Progenitor cell of endocrine pancreas (in vitro differentiated cells): ENCODE measurements around the gene ANKRD31. TPM values are rescaled to one million over a fixed set of nuclear protein-coding genes. Genes with fewer than 3 reads are reported as not detected.
"Not testable (repeated sequence)": the region's sequence is repeated elsewhere in the genome, so short reads cannot be mapped to it uniquely, and the experiment has no call there.

ENCODE experiments used
- DNase-seq: peaks from one replicate; pipeline ENCODE4 v3.0.0; 2021; ENCODE audit warnings: low spot score; ENCODE audit not compliant: unreplicated experiment
- H3K27ac Mint-ChIP-seq: 2 replicates; pipeline ENCODE4 v1.8.0; 2021; ENCODE audit warnings: mild to moderate bottlenecking, moderate library complexity, mixed read lengths
- H3K27me3 Mint-ChIP-seq: 2 replicates; pipeline ENCODE4 v1.8.0; 2021; ENCODE audit warnings: mixed read lengths
- H3K36me3 Mint-ChIP-seq: 2 replicates; pipeline ENCODE4 v1.8.0; 2022; ENCODE audit warnings: mixed read lengths; ENCODE audit not compliant: insufficient read depth
- H3K4me1 Mint-ChIP-seq: 2 replicates; pipeline ENCODE4 v1.8.0; 2021; ENCODE audit warnings: low read depth, mixed read lengths
- H3K4me3 Mint-ChIP-seq: 2 replicates; pipeline ENCODE4 v1.8.0; 2021; ENCODE audit warnings: low read depth, mild to moderate bottlenecking, moderate library complexity, mixed read lengths
- H3K9me3 Mint-ChIP-seq: 2 replicates; pipeline ENCODE4 v1.8.0; 2021; ENCODE audit warnings: low read depth, mixed read lengths
- total RNA-seq: library from RNA; stranded (reverse); gene quantifications from 2 replicates; pipeline ENCODE4 v1.2.1, GENCODE V29; 2021
- TF ChIP-seq, protein P1 (sequence below): fragments of 200-600 bp; sonication (generic); IDR thresholded peaks from one replicate; pipeline ENCODE4 v1.5.0; 2021; ENCODE audit warnings: antibody characterized with exemption, mild to moderate bottlenecking; ENCODE audit not compliant: unreplicated experiment

Gene ANKRD31
- total RNA-seq, 1 donor from 2014 or later: 0.55 TPM

DNA sequence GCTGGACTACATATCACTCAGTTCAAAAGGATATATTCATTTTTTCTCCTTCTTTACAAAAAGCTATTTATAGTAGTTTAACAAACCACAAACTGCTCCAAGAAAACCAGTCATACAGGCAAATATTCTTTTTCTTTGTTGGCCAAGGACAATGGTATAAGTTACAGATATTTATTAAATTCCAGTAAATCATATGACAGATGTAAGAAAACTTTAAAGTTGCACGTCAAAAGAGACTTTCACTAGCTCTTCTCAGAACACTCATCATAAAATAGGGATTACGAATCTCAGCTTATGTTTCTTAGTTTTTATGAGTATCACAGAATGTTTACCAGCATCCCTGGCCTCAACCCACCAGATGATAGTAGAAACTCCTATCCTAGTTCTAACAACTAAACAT lies 67.2 kb downstream of the ANKRD31 start:
- H3K27me3 Mint-ChIP-seq: no peaks in the 10 kb centered on the region
- peaks cover 6% of the 10 kb centered on the region for H3K36me3 Mint-ChIP-seq
- DNase-seq: no peak
- H3K27ac Mint-ChIP-seq: no peak overlapping the region
- no peak overlapping the region for H3K4me3 Mint-ChIP-seq
- TF ChIP-seq, protein P1, sequence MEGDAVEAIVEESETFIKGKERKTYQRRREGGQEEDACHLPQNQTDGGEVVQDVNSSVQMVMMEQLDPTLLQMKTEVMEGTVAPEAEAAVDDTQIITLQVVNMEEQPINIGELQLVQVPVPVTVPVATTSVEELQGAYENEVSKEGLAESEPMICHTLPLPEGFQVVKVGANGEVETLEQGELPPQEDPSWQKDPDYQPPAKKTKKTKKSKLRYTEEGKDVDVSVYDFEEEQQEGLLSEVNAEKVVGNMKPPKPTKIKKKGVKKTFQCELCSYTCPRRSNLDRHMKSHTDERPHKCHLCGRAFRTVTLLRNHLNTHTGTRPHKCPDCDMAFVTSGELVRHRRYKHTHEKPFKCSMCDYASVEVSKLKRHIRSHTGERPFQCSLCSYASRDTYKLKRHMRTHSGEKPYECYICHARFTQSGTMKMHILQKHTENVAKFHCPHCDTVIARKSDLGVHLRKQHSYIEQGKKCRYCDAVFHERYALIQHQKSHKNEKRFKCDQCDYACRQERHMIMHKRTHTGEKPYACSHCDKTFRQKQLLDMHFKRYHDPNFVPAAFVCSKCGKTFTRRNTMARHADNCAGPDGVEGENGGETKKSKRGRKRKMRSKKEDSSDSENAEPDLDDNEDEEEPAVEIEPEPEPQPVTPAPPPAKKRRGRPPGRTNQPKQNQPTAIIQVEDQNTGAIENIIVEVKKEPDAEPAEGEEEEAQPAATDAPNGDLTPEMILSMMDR: no peak
- peaks cover 15% of the 10 kb centered on the region for H3K9me3 Mint-ChIP-seq
- peaks cover 6% of the 10 kb centered on the region for H3K4me1 Mint-ChIP-seq

DNA sequence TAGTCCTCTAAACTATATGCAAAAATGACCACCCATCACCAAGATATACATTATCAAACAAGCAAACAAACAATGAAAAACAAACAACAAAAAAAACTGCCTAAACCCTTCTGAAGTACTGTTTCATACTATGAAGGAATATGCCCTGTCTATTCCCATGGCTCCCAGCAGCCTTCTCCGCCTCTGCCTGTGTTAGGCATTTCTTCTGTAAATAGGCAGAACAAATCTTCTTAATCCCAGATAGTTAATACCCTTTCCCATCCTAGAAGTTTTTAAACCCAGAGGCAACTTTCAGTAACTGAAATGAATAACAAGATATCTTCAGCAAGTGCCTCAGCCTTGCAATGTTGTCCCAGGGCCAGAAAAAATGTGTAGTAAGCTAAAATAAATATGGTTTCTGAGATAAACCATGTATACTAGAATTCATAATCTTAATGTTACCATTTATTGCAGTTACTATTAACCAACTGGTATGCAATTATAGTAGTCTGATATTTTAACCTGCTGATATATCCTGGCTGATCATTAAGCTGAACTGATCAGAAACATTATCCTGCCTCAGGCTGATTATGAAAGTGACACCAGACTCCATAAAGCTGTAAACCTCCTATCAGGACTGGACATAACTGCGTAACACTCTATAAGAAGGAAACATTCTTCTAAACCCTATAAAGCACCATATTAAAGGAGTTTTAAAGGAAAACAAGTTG lies 68.5 kb downstream of the ANKRD31 start:
- Mint-ChIP-seq H3K36me3 (no peaks in the 10 kb centered on the region), H3K4me1 (peaks cover 6% of the 10 kb centered on the region), H3K27me3 (no peaks in the 10 kb centered on the region), H3K4me3 (no peak overlapping the region), H3K27ac (no peak overlapping the region), H3K9me3 (peaks cover 2% of the 10 kb centered on the region)
- TF ChIP-seq, protein P1: no peak
- DNase-seq: no peak

DNA sequence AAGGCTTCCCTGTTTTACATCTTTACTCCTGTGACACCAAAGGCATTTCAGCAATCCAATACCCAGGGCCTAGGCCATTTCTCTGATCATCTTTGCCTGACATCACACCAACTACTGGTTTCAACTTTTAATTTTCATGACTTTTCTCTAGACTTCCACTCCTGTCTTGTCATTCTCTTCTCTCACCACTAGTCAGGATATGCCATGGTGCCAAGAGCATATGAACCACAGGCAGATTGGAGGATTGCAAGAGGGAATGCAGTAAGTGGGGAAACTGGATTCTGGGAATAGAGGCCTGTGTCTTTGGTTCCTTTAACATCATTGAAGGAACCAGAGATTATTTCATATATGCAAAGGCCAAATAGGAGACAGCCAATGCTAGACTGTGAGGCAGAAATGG lies 69.3 kb downstream of the ANKRD31 start:
- no peak overlapping the region for H3K4me3 Mint-ChIP-seq
- no peaks in the 10 kb centered on the region for H3K36me3 Mint-ChIP-seq
- H3K27me3 Mint-ChIP-seq: no peaks in the 10 kb centered on the region
- peaks cover 6% of the 10 kb centered on the region for H3K4me1 Mint-ChIP-seq
- H3K9me3 Mint-ChIP-seq: peaks cover 2% of the 10 kb centered on the region
- H3K27ac Mint-ChIP-seq: no peak overlapping the region
- TF ChIP-seq, protein P1: peak; percentile 38
- no peak for DNase-seq

DNA sequence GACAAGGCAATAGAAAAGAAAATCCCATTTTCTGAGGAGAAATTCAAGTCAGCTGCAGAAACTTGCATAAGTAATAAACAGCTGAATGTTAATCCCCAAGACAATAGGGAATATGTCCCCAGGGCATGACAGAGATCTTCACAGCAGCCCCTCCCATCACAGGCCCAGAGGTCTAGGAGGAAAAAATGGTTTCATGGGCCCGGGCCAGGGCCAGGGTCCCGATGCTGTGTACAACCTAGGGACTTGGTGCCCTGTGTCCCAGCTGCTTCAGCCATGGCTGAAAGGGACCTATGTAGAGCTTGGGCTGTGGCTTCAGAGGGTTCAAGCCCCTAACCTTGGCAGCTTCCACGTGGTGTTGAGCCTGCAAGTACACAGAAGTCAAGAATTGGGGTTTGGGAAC lies 75.2 kb downstream of the ANKRD31 start:
- not testable (repeated sequence) for H3K27ac Mint-ChIP-seq, DNase-seq, H3K4me3 Mint-ChIP-seq, H3K27me3 Mint-ChIP-seq, H3K36me3 Mint-ChIP-seq, H3K4me1 Mint-ChIP-seq
- peaks cover 33% of the 10 kb centered on the region for H3K9me3 Mint-ChIP-seq

DNA sequence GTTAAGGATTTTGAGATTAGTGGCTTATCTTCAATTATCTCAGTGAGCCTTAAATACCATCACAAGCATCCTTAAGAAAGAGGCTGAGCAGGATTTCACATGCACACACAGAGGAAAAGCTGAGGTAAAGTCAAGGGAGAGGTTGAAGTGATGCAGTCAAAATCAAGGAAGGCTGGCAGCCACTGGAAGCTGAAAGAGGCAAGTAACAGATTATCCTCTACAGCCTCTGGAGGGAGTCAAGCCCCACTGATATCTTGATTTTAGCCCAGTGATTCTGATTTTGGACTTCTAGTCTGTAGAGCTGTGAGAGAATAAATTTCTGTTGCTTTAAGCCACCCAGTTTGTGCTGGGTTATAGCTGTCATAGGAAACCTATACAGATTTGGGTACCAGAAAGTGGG lies 80.1 kb downstream of the ANKRD31 start:
- Mint-ChIP-seq H3K27me3 (no peaks in the 10 kb centered on the region), H3K36me3 (peaks cover 10% of the 10 kb centered on the region), H3K27ac (no peak overlapping the region), H3K4me1 (peaks cover 2% of the 10 kb centered on the region), H3K4me3 (no peak overlapping the region), H3K9me3 (peaks cover 25% of the 10 kb centered on the region)
- DNase-seq: no peak
- TF ChIP-seq, protein P1: no peak

DNA sequence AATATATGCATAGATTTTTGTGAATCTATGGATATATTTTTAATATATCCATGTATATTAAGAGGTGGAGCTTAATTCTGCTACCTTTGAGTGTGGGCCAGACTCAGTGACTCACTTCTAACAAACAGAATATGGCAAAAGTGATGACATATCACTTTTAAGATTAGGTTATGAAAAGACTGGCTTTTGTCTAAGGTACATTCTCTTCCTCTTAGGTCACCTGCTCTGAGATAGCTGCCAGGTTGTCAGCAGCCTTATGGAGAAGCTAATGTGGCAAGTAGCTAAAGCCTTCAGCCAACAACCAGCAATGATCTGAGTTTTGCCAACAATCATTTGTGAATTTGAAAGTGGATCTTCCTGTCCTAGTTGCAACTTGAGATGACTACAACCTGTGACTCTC lies 83.8 kb downstream of the ANKRD31 start:
- Mint-ChIP-seq H3K27ac (no peak overlapping the region), H3K36me3 (no peaks in the 10 kb centered on the region), H3K27me3 (no peaks in the 10 kb centered on the region), H3K4me1 (peaks cover 4% of the 10 kb centered on the region), H3K4me3 (no peak overlapping the region), H3K9me3 (peaks cover 7% of the 10 kb centered on the region)
- no peak for DNase-seq
- TF ChIP-seq, protein P1: no peak
